HepG2 (cell line): ENCODE data around the gene LSM3. TPM values are rescaled to one million over a fixed set of nuclear protein-coding genes. Genes with fewer than 3 reads are reported as not detected.

Experiments used
- DR1 ChIP-seq: sonication (generic); formaldehyde crosslinking; IDR thresholded peaks from 2 replicates; pipeline ENCODE4 v1.8.0; 2021; ENCODE audit warnings: mild to moderate bottlenecking, missing genetic modification reagents, inconsistent platforms
- HMG20A ChIP-seq: IDR thresholded peaks from 2 replicates; pipeline ENCODE4 v1.6.1; 2016; ENCODE audit warnings: borderline replicate concordance
- MAZ ChIP-seq, 2 experiments: sonication (generic) in 1 of 2; formaldehyde crosslinking in 1 of 2; IDR thresholded peaks; 2 replicates each; pipeline versions ENCODE4 v1.5.0 to v1.6.1; 2012 to 2020; ENCODE audit warnings: low read depth in 2 of 2, mild to moderate bottlenecking in 2 of 2, borderline replicate concordance in 1 of 2, improper control_type of control experiment in 1 of 2, low read length in 1 of 2, missing genetic modification reagents in 1 of 2, moderate library complexity in 1 of 2
- NFRKB ChIP-seq: fragments of 450-650 bp; IDR thresholded peaks from 2 replicates; pipeline ENCODE4 v1.6.1; 2017
- NR1H2 ChIP-seq: sonication (generic); formaldehyde crosslinking; IDR thresholded peaks from 2 replicates; pipeline ENCODE4 v1.8.1; 2022; ENCODE audit warnings: low read depth, missing genetic modification reagents, borderline replicate concordance
- RBM39 ChIP-seq: fragments of 200-400 bp; formaldehyde crosslinking; IDR thresholded peaks from one replicate; pipeline ENCODE4 v1.6.1; 2018; ENCODE audit warnings: antibody characterized with exemption, mild to moderate bottlenecking, low read depth, low read length; ENCODE audit not compliant: poor library complexity, severe bottlenecking
- SP4 ChIP-seq: sonication (generic); formaldehyde crosslinking; IDR thresholded peaks from 2 replicates; pipeline ENCODE4 v1.8.1; 2023; ENCODE audit warnings: mild to moderate bottlenecking, missing genetic modification reagents
- THAP11 ChIP-seq: IDR thresholded peaks from 2 replicates; pipeline ENCODE4 v1.6.1; 2016; ENCODE audit warnings: missing biosample characterization, missing genetic modification reagents
- YY1 ChIP-seq: IDR thresholded peaks from 2 replicates; pipeline ENCODE4 v1.6.1; 2011; ENCODE audit warnings: low read length, low read depth, moderate library complexity, mild to moderate bottlenecking; ENCODE audit not compliant: insufficient read depth, insufficient replicate concordance
- ZFP1 ChIP-seq: IDR thresholded peaks from 2 replicates; pipeline ENCODE4 v1.6.1; 2016
- ZKSCAN8 ChIP-seq: IDR thresholded peaks from 2 replicates; pipeline ENCODE4 v1.6.1; 2016; ENCODE audit warnings: borderline replicate concordance, missing genetic modification reagents, missing compliant biosample characterization
- ZNF138 ChIP-seq: sonication (generic); formaldehyde crosslinking; IDR thresholded peaks from 2 replicates; pipeline ENCODE4 v1.5.0; 2020; ENCODE audit warnings: mild to moderate bottlenecking, low read depth, missing genetic modification reagents
- ZNF24 ChIP-seq: fragments of 450-650 bp; IDR thresholded peaks from 2 replicates; pipeline ENCODE4 v1.6.1; 2017; ENCODE audit warnings: antibody characterized with exemption, mild to moderate bottlenecking
- ZNF335 ChIP-seq: sonication (generic); formaldehyde crosslinking; IDR thresholded peaks from 2 replicates; pipeline ENCODE4 v1.4.0; 2020; ENCODE audit warnings: missing genetic modification reagents
- ZNF33A ChIP-seq: sonication (generic); formaldehyde crosslinking; IDR thresholded peaks from 2 replicates; pipeline ENCODE4 v1.5.1; 2020; ENCODE audit warnings: missing genetic modification reagents, mild to moderate bottlenecking, moderate library complexity, borderline replicate concordance
- ZNF564 ChIP-seq: sonication (generic); formaldehyde crosslinking; IDR thresholded peaks from 2 replicates; pipeline ENCODE4 v1.8.1; 2023; ENCODE audit warnings: mild to moderate bottlenecking, missing genetic modification reagents
- ZSCAN9 ChIP-seq: IDR thresholded peaks from 2 replicates; pipeline ENCODE4 v1.6.1; 2016; ENCODE audit warnings: borderline replicate concordance
- polyA plus RNA-seq, 8 experiments: library from polyadenylated mRNA; depleted of rRNA in 3 of 8; stranded (reverse) in 7 of 8; unstranded in 1 of 8; fragments of >200 nt; fragmentation: Illumina TruSeq in 4 of 8; extraction: Trizol in 4 of 8; gene quantifications; 2 replicates each; pipeline versions ENCODE4 v1.2.1 to v1.2.3, GENCODE V29; 2011 to 2016; ENCODE audit warnings: low read depth in 4 of 8, missing spikeins in 1 of 8, mixed read lengths in 1 of 8; ENCODE audit not compliant: insufficient read depth in 1 of 8
- total RNA-seq, 5 experiments: library from RNA; depleted of rRNA; stranded (reverse); fragments of >200 nt; fragmentation: Illumina TruSeq; extraction: Trizol; gene quantifications; 2 replicates each; pipeline ENCODE4 v1.2.3, GENCODE V29; 2016; ENCODE audit warnings: low read depth in 1 of 5
- TF ChIP-seq, protein P1 (sequence below): sonication (generic); formaldehyde crosslinking; IDR thresholded peaks from 2 replicates; pipeline ENCODE4 v1.4.0; 2020; ENCODE audit warnings: missing genetic modification reagents, borderline replicate concordance
- TF ChIP-seq, protein P2 (sequence below): IDR thresholded peaks from 2 replicates; pipeline ENCODE4 v1.4.0; 2020; ENCODE audit warnings: mild to moderate bottlenecking, missing genetic modification reagents
- TF ChIP-seq, protein P3 (sequence below): sonication (generic); formaldehyde crosslinking; IDR thresholded peaks from 2 replicates; pipeline ENCODE4 v1.4.0; 2020; ENCODE audit warnings: missing genetic modification reagents, borderline replicate concordance

The LSM3 gene
- total and polyA plus RNA-seq, 2 of the 13 experiments (the other 11 are each of a cell fraction or from before 2014, with no cell fraction given) = 5.1 to 19.4 TPM

DNA sequence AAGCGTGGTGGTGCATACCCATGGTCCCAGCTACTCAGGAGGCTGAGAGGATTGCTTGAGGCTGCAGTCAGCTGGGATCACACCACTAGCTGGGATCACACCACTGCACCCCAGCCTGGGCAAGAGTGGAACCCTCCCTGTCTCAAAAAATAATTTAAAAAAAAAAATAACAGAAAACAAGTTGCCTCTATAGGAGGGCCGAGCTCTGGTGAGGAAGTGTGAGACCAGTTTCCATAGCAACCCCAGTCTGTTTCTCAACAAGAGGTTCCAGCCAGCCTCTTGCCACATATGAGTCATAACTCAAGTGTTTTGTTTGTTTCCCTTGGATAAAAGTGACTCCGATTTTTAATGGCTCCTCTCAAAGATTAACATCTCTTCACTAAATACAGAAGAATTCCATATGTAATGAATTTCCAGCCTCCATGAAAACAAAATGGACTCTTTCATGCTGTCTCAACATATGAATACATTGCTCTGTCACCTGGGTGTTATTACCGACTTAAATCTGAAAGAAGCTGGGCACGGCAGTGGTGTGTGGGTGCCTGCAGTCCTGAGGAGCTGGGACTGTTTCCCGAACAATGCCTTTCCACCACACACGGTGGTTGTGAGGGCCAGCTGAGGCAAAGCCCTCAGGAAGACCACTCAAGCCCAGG is 34.1 kb upstream of the LSM3 start (continued):
- TF ChIP-seq, protein P1, sequence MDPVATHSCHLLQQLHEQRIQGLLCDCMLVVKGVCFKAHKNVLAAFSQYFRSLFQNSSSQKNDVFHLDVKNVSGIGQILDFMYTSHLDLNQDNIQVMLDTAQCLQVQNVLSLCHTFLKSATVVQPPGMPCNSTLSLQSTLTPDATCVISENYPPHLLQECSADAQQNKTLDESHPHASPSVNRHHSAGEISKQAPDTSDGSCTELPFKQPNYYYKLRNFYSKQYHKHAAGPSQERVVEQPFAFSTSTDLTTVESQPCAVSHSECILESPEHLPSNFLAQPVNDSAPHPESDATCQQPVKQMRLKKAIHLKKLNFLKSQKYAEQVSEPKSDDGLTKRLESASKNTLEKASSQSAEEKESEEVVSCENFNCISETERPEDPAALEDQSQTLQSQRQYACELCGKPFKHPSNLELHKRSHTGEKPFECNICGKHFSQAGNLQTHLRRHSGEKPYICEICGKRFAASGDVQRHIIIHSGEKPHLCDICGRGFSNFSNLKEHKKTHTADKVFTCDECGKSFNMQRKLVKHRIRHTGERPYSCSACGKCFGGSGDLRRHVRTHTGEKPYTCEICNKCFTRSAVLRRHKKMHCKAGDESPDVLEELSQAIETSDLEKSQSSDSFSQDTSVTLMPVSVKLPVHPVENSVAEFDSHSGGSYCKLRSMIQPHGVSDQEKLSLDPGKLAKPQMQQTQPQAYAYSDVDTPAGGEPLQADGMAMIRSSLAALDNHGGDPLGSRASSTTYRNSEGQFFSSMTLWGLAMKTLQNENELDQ (CRISPR knock-in tag) = no peak
- TF ChIP-seq, protein P2, sequence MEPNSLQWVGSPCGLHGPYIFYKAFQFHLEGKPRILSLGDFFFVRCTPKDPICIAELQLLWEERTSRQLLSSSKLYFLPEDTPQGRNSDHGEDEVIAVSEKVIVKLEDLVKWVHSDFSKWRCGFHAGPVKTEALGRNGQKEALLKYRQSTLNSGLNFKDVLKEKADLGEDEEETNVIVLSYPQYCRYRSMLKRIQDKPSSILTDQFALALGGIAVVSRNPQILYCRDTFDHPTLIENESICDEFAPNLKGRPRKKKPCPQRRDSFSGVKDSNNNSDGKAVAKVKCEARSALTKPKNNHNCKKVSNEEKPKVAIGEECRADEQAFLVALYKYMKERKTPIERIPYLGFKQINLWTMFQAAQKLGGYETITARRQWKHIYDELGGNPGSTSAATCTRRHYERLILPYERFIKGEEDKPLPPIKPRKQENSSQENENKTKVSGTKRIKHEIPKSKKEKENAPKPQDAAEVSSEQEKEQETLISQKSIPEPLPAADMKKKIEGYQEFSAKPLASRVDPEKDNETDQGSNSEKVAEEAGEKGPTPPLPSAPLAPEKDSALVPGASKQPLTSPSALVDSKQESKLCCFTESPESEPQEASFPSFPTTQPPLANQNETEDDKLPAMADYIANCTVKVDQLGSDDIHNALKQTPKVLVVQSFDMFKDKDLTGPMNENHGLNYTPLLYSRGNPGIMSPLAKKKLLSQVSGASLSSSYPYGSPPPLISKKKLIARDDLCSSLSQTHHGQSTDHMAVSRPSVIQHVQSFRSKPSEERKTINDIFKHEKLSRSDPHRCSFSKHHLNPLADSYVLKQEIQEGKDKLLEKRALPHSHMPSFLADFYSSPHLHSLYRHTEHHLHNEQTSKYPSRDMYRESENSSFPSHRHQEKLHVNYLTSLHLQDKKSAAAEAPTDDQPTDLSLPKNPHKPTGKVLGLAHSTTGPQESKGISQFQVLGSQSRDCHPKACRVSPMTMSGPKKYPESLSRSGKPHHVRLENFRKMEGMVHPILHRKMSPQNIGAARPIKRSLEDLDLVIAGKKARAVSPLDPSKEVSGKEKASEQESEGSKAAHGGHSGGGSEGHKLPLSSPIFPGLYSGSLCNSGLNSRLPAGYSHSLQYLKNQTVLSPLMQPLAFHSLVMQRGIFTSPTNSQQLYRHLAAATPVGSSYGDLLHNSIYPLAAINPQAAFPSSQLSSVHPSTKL = 0 out of 2 replicates have a peak, but pooled peaks have one; percentile 16
- TF ChIP-seq ZNF24 (no peak), HMG20A (CRISPR knock-in tag) (no peak), SP4 (no peak), ZNF138 (CRISPR knock-in tag) (no peak), ZKSCAN8 (CRISPR knock-in tag) (no peak), NR1H2 (CRISPR knock-in tag) (no peak), MAZ (IDR thresholded peaks at IDR 0.05; ENCODE audit: borderline replicate concordance, low read depth, low read length) (no peak), MAZ (CRISPR knock-in tag; IDR thresholded peaks at IDR 0.05; ENCODE audit: low read depth) (no peak), RBM39 (no peak), YY1 (no peak), ZSCAN9 (CRISPR knock-in tag) (no peak), NFRKB (no peak), DR1 (CRISPR knock-in tag) (no peak), ZNF335 (CRISPR knock-in tag) (no peak), ZNF564 (CRISPR knock-in tag) (no peak), THAP11 (CRISPR knock-in tag) (no peak), ZNF33A (CRISPR knock-in tag) (no peak), ZFP1 (CRISPR knock-in tag) (no peak)
- TF ChIP-seq, protein P3, sequence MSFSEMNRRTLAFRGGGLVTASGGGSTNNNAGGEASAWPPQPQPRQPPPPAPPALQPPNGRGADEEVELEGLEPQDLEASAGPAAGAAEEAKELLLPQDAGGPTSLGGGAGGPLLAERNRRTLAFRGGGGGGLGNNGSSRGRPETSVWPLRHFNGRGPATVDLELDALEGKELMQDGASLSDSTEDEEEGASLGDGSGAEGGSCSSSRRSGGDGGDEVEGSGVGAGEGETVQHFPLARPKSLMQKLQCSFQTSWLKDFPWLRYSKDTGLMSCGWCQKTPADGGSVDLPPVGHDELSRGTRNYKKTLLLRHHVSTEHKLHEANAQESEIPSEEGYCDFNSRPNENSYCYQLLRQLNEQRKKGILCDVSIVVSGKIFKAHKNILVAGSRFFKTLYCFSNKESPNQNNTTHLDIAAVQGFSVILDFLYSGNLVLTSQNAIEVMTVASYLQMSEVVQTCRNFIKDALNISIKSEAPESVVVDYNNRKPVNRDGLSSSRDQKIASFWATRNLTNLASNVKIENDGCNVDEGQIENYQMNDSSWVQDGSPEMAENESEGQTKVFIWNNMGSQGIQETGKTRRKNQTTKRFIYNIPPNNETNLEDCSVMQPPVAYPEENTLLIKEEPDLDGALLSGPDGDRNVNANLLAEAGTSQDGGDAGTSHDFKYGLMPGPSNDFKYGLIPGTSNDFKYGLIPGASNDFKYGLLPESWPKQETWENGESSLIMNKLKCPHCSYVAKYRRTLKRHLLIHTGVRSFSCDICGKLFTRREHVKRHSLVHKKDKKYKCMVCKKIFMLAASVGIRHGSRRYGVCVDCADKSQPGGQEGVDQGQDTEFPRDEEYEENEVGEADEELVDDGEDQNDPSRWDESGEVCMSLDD = no peak
